HG03575 (cell line): ENCODE results near the gene JADE3.
"Not testable (repeated sequence)": the region's sequence is repeated elsewhere in the genome, so short reads cannot be mapped to it uniquely, and the experiment has no call there.

Source experiments
- ATAC-seq: cut with Tn5 transposase; IDR thresholded peaks from one replicate; pipeline ENCODE4 v1.9.1; 2021; ENCODE audit not compliant: unreplicated experiment, insufficient number of reproducible peaks, low FRiP score; ENCODE audit errors: extremely low read depth

The JADE3 gene

DNA sequence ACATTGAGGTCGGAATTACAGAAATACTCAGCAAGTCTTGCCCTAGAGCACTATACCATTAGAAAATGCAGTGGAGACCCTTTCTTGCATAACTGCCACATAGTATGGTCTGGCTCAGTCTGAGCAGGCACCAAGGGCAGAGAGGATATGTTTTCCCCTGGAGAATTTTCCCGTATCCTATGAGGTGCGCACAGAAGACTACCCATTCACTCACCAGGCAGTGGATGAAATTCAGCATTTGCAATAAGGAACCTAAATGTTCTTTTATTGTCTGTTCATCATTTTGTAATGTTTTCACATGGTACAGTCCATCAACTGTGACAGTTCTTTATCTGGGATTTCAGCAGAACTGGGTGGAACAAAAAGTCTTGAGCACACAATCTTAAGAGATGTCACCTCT, 15.5 kb downstream of the JADE3 start:
- no peak for ATAC-seq

DNA sequence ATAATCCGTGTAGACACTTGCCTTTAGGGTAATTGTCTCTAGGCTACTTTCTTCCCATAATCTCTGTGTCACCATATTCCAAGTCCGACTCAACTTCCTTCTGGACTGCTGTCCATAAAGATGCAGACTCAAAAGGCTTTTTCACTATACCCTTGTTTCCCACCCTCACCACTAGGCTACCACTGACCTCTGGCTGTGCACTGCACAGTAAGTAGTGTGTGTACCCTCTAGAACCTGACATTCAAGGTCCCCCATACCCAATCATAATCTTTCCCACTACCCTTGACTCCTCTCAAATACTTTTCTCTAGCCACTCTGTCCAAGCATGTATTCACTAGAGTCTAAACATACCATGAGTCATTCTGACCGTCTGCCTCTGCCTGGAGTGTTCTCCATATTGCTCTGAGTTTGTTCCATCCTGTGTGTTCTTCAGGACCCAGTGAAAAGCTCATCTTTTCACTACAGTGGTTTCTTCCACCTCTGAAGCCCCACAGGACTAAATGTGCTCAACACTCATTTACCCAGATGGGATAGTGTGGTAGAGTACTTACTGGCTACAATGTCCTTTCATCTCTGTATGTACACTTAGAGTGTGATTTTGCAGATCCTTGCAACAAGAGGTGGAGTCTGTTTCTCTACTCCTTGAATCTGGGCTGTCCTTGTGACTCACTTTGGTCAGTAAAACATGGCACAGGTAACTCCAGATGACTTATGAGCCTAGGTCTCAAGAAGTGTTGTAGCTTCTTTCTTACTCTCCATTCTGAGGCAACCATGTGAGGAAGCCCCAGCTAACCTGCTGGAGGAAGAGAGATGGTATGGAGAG, 17.4 kb downstream of the JADE3 start:
- ATAC-seq = no peak

DNA sequence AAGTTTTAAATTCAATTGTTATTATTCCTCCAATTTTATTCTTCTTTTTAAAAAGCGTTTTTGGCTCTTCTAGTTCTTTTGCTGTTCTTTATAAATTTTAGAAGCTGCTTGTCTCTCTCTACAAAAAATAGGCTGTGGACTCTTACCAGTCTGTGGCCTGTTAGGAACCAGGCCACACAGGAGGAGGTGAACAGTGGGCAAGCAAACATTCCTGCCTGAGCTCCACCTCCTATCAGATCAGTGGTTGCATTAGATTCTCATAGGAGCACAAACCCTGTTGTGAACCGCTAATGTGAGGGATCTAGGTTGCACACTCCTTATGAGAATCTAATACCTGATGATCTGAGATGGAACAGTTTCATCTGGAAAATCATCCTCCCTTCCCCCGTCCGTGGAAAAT, 23.1 kb downstream of the JADE3 start:
- no peak for ATAC-seq

DNA sequence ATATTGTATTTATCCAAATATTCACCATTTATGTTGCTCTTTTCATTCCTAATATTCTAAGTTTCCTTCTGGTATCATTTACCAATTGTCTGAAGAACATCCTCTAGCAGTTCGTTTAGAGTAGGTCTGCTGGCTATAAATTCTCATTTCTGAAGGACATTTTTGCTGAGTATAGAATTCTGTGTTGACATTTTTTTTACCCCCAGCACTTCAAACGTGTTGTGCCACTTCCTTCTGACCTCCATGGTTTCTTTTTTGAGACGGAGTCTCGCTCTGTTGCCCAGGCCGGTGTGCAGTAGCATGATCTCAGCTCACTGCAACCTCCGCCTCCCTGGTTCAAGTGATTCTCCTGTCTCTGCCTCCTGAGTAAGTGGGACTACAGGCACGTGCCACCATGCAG, 26.4 kb downstream of the JADE3 start:
- ATAC-seq = no peak

DNA sequence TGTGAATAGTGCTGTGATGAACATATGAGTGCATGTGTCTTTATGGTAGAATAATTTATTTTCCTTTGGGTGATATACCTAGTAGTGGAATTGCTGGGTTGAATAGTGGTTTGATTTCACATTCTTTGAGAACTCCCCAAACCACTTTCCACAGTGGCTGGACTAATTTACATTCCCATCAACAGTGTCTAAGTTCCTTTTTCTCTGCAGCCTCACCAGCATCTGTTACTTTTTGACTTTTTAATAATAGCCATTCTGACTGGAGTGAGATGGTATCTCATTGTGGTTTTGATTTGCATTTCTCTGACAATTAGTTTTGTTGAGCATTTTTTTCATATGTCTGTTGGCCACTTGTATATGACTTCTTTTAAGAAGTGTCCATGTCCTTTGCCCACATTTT, 29.1 kb downstream of the JADE3 start:
- no peak for ATAC-seq

DNA sequence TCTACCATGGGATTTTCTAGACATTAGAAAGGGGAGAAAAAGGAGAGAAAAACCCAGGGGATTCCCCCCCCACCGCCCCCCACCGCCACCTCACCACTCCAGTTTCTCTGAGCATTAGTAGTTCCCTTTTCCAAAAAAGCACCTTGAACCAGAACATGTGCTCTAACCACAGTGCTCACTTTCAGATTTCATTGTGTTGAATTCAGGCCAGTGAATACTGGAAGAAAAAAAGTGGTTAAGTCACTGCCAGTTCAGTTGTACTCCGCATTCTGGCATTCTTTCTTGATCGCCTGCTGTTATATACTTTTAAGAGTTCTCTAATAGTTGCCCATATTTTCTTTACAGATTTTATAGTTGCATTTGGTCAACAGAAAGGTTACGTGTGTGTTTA, 40.9 kb downstream of the JADE3 start:
- no peak for ATAC-seq

DNA sequence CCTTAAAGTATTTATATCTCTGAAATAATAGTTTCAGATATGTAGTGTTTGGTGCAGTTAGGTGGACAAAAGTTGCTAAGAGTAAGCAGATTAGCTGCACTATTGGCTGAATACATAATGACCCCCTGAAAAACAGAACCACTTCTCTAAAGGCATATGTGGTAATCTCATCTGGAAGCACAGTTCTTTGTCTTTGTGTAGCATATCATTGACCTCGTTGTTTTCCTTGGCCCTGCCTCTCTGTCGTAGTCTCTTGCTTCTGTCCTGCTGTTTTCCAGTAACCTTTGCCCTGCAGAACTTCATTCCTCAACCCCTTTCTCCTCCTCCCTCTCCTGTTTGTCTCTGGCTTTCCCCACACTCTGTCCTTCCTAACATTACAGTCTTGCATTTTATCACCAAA, 41.4 kb downstream of the JADE3 start:
- ATAC-seq = no peak

DNA sequence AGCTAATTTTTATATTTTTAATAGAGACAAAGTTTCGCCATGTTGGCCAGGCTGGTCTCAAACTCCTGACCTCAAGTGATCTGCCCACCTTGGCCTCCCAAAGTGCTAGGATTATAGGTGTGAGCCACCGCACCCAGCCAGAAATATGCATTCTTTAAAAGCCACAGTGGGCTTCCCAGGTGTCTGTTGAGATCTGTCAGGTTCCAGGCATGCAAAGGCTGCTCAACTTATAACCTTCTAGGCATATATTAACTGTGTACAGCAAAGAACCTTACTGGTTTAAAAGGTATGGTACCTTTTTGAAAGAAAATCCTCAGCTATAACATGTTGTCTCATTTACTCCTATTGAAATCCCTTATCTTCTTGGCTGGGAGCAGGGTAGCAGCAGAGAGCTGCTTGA, 42.5 kb downstream of the JADE3 start:
- no peak for ATAC-seq

DNA sequence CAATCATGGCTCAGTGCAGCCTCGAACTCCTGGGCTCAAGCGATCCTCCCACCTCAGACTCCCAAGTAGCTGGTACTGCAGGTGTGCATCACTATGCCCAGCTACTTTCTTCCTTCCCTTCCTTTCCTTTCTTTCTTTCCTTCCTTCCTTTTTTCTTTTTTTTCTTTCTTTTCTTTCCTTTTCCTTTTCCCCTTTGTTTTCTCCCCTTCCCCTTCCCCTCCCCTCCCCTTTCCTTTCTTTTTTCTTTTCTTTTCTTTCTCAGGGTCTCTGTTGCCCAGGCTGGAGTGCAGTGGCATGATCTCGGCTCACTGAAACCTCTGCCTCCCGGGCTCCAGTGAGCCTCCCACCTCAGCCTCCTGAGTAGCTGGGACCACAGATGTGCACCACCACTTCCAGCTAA, 44.4 kb downstream of the JADE3 start:
- not testable (repeated sequence) for ATAC-seq

DNA sequence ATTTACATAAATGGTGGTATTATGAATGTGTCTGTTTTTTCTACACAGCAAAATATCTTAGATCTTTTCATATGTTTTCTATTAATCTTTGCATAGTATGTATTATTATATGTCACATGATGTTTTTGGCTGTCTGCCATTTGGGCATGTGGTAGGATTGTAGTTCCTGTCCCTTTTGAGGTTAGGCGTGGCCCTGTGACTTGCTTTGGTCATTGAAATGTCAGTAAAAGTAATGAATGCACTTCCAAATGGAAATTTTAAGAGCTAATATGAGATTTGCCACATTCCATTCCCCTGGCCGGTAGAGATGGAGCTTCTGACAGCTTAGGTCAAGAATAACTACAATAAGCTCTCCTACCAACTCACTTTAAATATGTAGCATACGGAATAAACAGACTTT, 45.1 kb downstream of the JADE3 start:
- ATAC-seq = no peak

DNA sequence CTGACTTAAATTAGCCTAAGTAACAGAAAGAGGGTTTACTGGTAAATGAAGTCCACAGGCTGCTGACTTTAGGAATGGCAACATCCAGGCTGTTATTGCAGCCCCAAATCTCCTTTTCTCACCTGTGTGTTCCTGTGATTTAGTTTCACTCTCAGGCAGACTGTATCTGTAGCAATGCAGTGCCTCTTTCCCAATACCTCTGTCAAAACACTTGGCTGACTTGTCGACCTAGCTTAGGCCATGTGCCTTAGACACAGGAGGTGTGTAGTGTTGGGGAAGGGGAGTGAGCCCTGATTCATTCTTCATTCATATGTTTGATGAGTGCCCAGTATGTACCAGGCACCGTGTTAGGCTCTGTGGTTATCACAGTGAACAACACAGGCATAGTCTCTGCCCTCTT, 46.9 kb downstream of the JADE3 start:
- ATAC-seq = no peak

DNA sequence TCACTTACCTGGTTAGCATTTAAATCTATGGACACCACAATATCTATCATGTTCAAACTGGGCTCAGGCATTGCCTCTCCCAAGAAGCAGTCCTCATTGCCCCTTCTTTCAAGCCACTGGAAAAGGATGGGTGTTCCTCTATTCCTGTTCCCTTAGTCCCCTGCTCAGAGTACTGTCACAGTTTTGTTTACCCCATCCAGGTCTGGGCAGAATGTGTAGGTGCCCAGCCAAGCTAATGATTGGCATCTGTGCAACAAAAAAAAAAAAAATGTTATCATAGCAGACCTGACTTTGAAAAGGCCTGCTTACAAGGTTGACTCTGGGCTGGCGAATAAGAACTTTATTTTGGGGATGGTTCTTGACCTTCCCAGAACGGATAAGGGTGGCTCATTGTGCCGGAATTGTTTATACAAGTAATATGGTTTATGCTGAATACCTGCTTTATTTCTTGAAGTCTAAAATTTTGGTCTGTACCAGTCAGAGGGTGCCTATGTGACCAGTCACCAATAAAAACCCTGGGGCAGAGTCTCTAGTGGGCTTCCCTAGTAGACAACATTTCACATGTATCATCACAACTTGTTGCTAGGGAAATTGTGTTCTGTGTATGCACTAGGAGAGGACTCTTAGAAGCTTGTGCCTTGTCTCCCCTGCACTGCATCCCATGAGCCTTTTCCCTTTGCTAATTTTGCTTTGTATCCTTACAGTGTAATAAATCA, 47.9 kb downstream of the JADE3 start:
- no peak for ATAC-seq

DNA sequence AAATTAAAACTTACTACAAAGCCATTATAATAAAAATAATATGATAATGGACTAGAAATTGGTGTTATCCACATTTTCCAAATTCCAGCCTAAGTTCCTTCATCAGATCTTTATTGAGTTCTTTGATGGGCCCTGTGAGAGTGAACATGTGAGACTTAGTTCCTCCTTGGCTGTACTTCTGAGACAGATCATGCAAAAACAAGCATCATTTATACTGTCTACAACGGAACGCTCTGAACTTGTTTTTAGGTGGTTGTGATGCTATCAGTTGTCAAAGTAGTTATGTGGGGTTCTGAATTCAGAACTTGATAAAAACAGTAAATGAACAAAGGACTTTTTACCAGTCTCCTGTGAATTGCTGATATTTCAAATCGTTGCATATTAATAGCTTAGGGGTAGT, 48.9 kb downstream of the JADE3 start:
- ATAC-seq = no peak

DNA sequence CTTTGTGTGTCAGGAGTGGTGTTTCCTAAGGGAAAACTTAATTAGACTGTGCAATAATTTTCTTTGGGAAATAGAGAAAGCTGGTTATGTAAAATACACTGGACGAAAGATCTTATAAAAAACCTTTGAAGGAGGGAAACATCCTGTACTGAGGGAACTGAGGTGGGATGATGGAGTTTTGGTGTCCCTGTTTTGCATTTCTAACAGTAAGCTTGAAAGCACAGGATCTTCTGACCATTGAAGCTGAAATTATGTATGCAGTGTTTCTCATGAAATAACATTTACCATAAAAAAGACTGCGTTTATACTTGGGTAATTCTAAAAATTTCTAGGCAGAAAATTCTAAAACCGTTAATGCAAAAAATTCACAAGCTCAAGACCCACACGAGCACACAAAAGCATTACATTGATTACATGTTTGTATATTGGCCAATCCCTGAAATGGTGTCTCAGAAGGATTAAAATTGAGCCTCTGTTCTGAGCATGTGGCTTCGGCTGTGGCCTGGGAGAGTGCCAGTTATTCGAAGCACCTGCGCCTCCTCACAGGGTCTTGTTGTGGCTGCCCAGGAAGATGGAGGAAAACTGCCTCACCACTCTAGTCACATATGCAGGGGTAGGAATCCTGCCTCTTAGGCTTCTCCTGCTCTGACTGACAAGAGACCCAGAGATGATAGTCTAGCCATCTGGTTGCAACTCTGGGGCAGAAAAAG, 49.5 kb downstream of the JADE3 start:
- no peak for ATAC-seq

DNA sequence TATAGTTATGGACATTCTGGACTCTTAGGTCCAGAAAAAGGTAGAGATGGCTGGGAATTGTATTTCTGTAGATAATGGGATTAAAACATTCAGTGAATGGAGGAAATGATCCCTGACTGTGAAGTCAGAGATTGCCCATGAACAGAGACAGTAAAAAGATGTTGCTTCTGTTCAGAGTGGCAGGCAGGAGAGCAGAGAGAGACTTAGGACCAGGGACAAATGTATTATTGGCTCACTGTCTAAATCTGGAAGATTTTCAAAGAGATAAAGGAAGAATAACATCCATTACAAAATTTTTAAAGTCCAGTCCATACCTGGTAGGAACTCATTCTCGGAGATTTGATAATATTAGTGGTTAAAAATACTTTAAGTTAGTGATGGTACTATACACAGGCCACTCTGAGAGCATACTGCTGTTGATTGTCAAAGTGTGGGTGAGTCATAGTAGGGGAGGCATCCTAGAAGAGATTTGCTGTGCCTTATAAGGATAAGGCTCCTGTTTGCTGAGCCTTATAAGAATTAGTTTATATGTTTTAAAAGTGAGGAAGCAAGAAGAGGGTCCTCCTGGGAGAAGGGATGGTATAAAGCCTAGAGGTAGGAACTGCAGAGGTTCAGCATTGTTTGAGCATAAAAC, 53.0 kb downstream of the JADE3 start:
- ATAC-seq = no peak

DNA sequence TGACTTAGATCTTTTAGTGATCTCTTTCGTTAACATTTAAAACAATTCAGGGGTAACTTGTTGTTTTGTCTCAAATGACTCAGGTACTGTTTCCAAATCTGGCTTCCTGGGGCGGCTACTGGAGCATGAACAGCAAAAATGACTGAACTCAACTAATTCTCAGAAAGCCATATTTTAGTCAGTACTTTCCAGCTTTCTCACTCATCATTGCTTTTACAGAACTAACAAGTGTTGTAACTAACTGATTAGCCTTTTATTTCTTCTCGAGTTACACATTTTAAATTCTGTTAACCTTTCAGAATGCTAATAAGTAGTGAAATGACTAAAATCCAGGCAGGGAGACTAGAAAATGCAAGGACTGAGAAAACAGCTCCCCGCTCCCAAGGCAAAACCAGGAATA, 55.3 kb downstream of the JADE3 start:
- no peak for ATAC-seq

DNA sequence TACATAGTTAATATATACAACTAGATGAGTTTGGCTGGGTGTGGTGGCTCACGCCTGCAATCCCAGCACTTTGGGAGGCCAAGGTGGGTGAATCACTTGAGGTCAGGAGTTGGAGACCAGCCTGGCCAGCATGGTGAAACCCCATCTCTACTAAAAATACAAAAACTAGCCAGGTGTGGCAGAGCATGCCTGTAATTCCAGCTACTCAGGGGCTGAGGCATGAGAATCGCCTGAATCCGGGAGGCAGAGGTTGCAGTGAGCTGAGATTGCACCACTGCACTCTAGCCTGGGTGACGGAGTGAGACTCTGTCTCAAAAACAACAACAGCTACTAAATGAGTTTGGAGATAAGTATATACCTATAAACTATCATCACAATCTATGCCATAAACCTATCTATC, 64.8 kb downstream of the JADE3 start:
- not testable (repeated sequence) for ATAC-seq

DNA sequence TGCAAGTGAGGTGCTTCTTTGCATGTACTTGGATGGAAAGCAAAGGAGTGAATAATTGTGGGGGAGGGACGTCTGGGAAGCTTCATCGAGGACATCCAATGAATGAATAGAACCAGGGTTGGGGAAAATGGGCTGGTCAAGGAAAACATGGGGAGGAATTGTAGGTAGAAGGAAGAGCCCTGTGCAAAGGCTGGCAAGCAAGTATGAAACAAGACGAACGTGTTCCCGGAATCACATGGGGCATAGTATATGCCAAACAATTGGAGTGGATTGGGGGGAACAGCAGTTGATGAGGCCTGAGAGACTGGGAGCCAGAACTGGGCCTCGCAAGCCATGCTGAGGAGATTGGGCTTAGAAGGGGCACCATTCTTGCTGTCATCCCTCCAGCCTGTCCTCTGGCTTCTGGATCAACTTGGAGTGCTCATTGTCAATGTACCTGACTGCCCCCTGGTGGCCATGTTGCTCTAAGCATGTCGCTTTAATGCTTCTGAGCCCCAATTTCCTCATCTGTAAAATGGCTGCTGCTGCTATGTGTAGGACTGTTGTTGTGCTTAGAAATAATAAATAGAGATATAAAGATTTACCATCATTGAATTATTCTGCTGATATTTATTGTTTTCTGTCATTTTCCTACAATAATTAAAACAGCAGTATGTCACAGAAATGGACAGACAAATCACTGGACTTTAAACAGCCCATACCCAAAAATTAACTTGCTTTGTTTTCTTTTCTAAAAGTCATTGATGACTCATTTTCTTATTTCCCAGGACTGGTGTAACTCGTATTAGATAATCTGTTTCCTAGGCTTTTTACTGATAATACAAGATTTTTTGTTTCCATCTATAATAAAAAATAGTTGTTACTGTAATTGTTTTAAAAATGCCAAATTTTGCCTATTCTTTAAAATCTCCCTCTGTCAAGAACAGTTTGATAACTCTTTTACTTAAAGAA, 66.4 kb downstream of the JADE3 start:
- no peak for ATAC-seq

DNA sequence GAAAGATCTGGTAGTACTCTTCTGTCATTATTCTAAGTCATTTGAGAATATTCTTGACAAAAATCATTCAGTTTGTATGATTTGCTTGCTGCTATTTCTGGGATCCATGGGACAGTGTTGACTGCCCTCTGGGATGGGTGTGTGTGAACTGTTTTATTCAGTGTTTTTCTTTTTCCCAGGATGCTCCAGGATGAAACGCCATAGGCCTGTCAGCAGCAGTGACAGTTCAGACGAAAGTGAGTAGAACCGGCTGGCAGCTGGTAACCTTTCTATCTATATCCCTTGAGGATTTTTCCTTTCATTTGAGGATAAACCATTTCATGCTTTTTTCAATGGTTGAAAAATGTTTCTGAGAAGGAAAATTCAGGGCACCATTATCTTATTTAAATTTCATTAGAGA, 72.5 kb downstream of the JADE3 start:
- no peak for ATAC-seq
